ENCODE results near the gene RHEB.

DNA sequence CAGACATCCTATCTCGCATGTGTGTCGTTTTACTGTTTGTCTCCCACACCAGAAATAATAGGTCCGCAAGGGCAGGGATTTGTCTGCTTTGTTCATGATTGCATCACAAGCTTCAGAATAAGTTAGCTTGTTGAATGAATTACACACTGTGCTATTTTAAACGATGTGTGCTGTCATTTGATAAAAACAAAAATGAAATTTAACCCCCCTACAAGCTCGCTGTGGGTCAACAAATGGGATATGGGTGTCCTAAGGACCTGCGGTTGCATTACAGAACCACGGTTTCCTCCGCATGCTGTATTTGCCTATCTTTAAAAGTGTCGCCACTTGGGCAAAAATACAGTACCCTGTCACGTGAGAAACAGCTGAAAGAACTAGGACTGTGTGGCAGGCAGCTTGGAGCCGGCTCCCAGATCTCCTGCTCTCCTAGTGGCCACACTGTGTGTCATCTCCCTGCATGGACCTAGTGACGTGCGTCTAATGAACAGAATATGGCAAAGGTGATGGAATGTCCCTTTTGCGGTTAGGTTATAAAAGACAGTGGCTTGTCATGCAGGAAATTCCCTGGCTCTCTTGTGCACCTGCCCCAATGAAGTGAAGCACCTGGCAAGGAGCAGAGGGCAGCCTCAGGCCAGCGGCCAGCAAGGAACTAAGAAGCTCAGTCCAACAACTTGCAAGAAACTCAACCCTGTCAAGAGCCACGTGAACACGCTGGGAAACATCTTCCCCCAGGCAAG is 46.9 kb downstream of the RHEB start:
- TF ChIP-seq EP300 (IDR thresholded peaks at IDR 0.05) (no peak), POLR2A (IDR thresholded peaks at IDR 0.05) (no peak), POLR2AphosphoS5 (IDR thresholded peaks at IDR 0.05) (no peak)
- TF ChIP-seq, protein P1, sequence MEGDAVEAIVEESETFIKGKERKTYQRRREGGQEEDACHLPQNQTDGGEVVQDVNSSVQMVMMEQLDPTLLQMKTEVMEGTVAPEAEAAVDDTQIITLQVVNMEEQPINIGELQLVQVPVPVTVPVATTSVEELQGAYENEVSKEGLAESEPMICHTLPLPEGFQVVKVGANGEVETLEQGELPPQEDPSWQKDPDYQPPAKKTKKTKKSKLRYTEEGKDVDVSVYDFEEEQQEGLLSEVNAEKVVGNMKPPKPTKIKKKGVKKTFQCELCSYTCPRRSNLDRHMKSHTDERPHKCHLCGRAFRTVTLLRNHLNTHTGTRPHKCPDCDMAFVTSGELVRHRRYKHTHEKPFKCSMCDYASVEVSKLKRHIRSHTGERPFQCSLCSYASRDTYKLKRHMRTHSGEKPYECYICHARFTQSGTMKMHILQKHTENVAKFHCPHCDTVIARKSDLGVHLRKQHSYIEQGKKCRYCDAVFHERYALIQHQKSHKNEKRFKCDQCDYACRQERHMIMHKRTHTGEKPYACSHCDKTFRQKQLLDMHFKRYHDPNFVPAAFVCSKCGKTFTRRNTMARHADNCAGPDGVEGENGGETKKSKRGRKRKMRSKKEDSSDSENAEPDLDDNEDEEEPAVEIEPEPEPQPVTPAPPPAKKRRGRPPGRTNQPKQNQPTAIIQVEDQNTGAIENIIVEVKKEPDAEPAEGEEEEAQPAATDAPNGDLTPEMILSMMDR (IDR thresholded peaks at IDR 0.05), result no peak

All from gastroesophageal sphincter (tissue), 3 donors.